Stomach (tissue), 9 donors: Measurements from ENCODE around the gene ADAM15. TPM values are rescaled to one million over a fixed set of nuclear protein-coding genes. Genes with fewer than 3 reads are reported as not detected.

Source experiments
- DNase-seq, 2 donors: peaks; one replicate each; pipeline versions ENCODE4 v3.0.0 to v3.0.0-alpha.2; 2013 to 2019
- H3K27ac ChIP-seq, 5 donors: fragments of 200-600 bp in 4 of 5; sonication (generic) in 4 of 5; one replicate each; pipeline ENCODE4 v1.5.1; 2013 to 2019; ENCODE audit warnings: mild to moderate bottlenecking in 1 of 5, moderate library complexity in 1 of 5
- H3K27me3 ChIP-seq, 3 donors: fragments of 200-600 bp; sonication (generic); one replicate each; pipeline ENCODE4 v1.5.1; 2017 to 2019; ENCODE audit warnings: mixed run types in 1 of 3
- H3K36me3 ChIP-seq, 4 donors: fragments of 200-600 bp; sonication (generic); 1 replicate in 3 of 4; 2 replicates in 1 of 4; pipeline ENCODE4 v1.5.1; 2016 to 2019
- H3K4me1 ChIP-seq, 4 donors: fragments of 200-600 bp; sonication (generic); one replicate each; pipeline ENCODE4 v1.5.1; 2016 to 2019
- H3K4me3 ChIP-seq, 4 donors: fragments of 200-600 bp; sonication (generic) in 3 of 4; one replicate each; pipeline ENCODE4 v1.5.1; 2016 to 2019; ENCODE audit warnings: mild to moderate bottlenecking in 1 of 4
- H3K9me3 ChIP-seq, 4 donors: fragments of 200-600 bp; sonication (generic); one replicate each; pipeline ENCODE4 v1.5.1; 2016 to 2019
- CTCF ChIP-seq, 7 experiments: fragments of 450-650 bp in 4 of 7; fragments of 200-600 bp in 3 of 7; sonication (generic) in 3 of 7; IDR thresholded peaks; one replicate each; pipeline ENCODE4 v1.5.1; 2016 to 2019; ENCODE audit warnings: antibody characterized with exemption in 7 of 7, control low read depth in 2 of 7, mild to moderate bottlenecking in 1 of 7
- EP300 ChIP-seq: sonication (generic); formaldehyde crosslinking; IDR thresholded peaks from one replicate; pipeline ENCODE4 v1.6.1; 2017; ENCODE audit warnings: antibody characterized with exemption
- POLR2A ChIP-seq, 4 donors: fragments of 450-650 bp; IDR thresholded peaks; one replicate each; pipeline ENCODE4 v1.6.1; 2016; ENCODE audit warnings: antibody characterized with exemption in 4 of 4, control low read depth in 2 of 4, mild to moderate bottlenecking in 1 of 4, moderate library complexity in 1 of 4
- POLR2AphosphoS5 ChIP-seq, 3 donors: sonication (generic); formaldehyde crosslinking; IDR thresholded peaks; one replicate each; pipeline ENCODE4 v1.6.1; 2016; ENCODE audit warnings: antibody characterized with exemption in 3 of 3
- WGBS, 5 donors: extraction: QIAGEN DNeasy Blood & Tissue Kit in 3 of 5; methylation state at CpG; one replicate each; pipeline versions ENCODE4 v1.1.5 to v1.1.7; 2013 to 2018; 5-methylcytosine and 5-hydroxymethylcytosine counted together
- intact Hi-C: fragments of 100-400 bp; cut with DNase I; formaldehyde crosslinking; loops from one replicate; pipeline ENCODE4 v1.15.1; 2023; ENCODE audit warnings: low total_unique reads
- polyA plus RNA-seq, 3 donors: library from polyadenylated mRNA; stranded (reverse); fragments of 200-250 nt; gene quantifications; one replicate each; pipeline ENCODE4 v1.2.3, GENCODE V29; 2013
- total RNA-seq, 5 donors: library from RNA; depleted of rRNA; stranded (reverse); fragments of >200 nt; gene quantifications; one replicate each; pipeline versions ENCODE4 v1.1.0 to v1.2.3, GENCODE V29; 2014 to 2016
- donor health status: healthy with polysubstance abuse.
- donor health status: Bipolar disorder and iron deficiency.
- donor health status: healthy.

Gene ADAM15
- total and polyA plus RNA-seq, 8 donors = 56.2 to 335 (median 154) TPM

GRCh38 chr1:155064832-155065429, 13.8 kb downstream of the ADAM15 start:
- H3K4me3 ChIP-seq = peak overlapping the region in 2 of 4 donors; percentile 79 to 91
- peaks cover 5 to 45% (median 34%) of the 10 kb centered on the region in 4 donors for H3K36me3 ChIP-seq
- H3K27me3 ChIP-seq = peaks cover 0 to 4% (median 0%) of the 10 kb centered on the region in 3 donors
- H3K4me1 ChIP-seq = peaks cover 20 to 49% (median 41%) of the 10 kb centered on the region in 4 donors
- intact Hi-C loops = no loop called here
- no peaks in the 10 kb centered on the region for H3K9me3 ChIP-seq
- no peak overlapping the region for H3K27ac ChIP-seq
- TF ChIP-seq POLR2AphosphoS5 (IDR thresholded peaks at IDR 0.05) (no peak), CTCF (IDR thresholded peaks at IDR 0.05) (no peak), EP300 (no peak), POLR2A (IDR thresholded peaks at IDR 0.05) (no peak)
- DNase-seq = no peak
- WGBS, 5 donors = 54 to 63% (median 57%) methylated on average over 5 of the region's 5 CpGs

- WGBS, 5 donors = 73 to 89% (median 84%) methylated on average over 7 to 8 of the region's 8 CpGs
- H3K27me3 ChIP-seq = peaks cover 0 to 4% (median 0%) of the 10 kb centered on the region in 3 donors
- no peak overlapping the region for H3K4me3 ChIP-seq
- no peaks in the 10 kb centered on the region for H3K9me3 ChIP-seq
- peaks cover 0 to 31% (median 23%) of the 10 kb centered on the region in 4 donors for H3K36me3 ChIP-seq
- H3K4me1 ChIP-seq = peaks cover 33 to 59% (median 51%) of the 10 kb centered on the region in 4 donors
- TF ChIP-seq EP300 = no peak
- TF ChIP-seq POLR2A (IDR thresholded peaks at IDR 0.05) = no peak
- no peak for TF ChIP-seq POLR2AphosphoS5 (IDR thresholded peaks at IDR 0.05)
- TF ChIP-seq CTCF (IDR thresholded peaks at IDR 0.05) = no peak
- H3K27ac ChIP-seq = no peak overlapping the region
- DNase-seq = no peak
- intact Hi-C loops = no loop called here
These were observed 15.7 kb downstream of the ADAM15 start for GRCh38 chr1:155066777-155067176.

- TF ChIP-seq CTCF (IDR thresholded peaks at IDR 0.05) (no peak), POLR2AphosphoS5 (IDR thresholded peaks at IDR 0.05) (no peak), POLR2A (IDR thresholded peaks at IDR 0.05) (no peak), EP300 (no peak)
- intact Hi-C loops = no loop called here
- Histone ChIP-seq H3K27ac (no peak overlapping the region), H3K4me1 (peaks cover 16 to 41% (median 35%) of the 10 kb centered on the region in 4 donors), H3K27me3 (no peaks in the 10 kb centered on the region), H3K4me3 (no peak overlapping the region), H3K36me3 (peaks cover 0 to 27% (median 22%) of the 10 kb centered on the region in 4 donors), H3K9me3 (no peaks in the 10 kb centered on the region)
- no peak for DNase-seq
- WGBS, 5 donors = 89 to 96% (median 95%) methylated on average over 3 of the region's 3 CpGs
These were observed 17.5 kb downstream of the ADAM15 start for GRCh38 chr1:155068599-155068998.

DNA sequence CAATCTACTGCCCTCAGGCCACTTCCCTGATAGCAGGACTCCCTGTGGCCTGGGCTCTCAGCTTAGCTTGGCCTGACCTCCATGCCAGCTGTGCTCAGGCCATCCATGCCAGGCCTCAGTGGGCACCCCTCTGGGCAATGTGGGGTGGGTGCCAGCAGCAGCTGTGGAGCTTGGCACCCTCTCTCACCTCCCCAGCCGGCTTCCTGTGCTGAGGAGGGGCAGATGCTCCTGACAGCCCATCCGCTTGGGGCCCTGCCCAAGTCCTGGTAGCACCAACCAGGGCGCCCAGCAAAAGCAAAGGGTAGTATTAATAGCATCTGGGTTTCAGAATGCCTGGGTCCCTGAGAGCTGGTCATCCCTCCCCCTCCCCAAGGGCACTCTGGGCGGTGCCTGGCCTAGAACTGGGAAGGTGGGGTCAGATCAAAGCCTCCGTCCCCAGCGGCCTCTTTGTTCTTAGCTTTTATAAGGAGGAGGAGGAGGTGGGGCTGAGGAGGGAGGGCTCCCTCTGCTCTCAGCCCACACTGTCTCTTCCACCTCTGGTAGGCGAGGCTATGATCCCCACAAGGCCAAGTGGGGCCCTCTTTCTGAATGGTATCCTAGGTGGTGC, 18.5 kb downstream of the ADAM15 start:
- intact Hi-C loops = no loop called here
- Histone ChIP-seq H3K9me3 (no peaks in the 10 kb centered on the region), H3K36me3 (peaks cover 0 to 27% (median 22%) of the 10 kb centered on the region in 4 donors), H3K4me3 (no peak overlapping the region), H3K4me1 (peaks cover 16 to 31% (median 26%) of the 10 kb centered on the region in 4 donors), H3K27ac (no peak overlapping the region), H3K27me3 (no peaks in the 10 kb centered on the region)
- DNase-seq = no peak
- WGBS, 5 donors = 53 to 67% (median 55%) methylated on average over 6 to 7 of the region's 7 CpGs
- TF ChIP-seq CTCF (IDR thresholded peaks at IDR 0.05) (no peak), POLR2AphosphoS5 (IDR thresholded peaks at IDR 0.05) (no peak), POLR2A (IDR thresholded peaks at IDR 0.05) (no peak), EP300 (no peak)
